ENCODE data around the gene TAMALIN. TPM values are rescaled to one million over a fixed set of nuclear protein-coding genes. Genes with fewer than 3 reads are reported as not detected.

The TAMALIN gene
- total RNA-seq = 10 to 100 TPM; 13.8 to 14.5 TPM

- POLR2A ChIA-PET = interaction anchor here (0.5 to 2.4 kb wide), 11 partner anchors 11 to 1471 kb away, joined by 4 to 10 read pairs (median 4); partner anchors contain the start of gene ATG101
- CTCF ChIA-PET = interaction anchor here (1.0 to 13.5 kb wide), 3 partner anchors 14 to 110 kb away, joined by 3 to 157 read pairs (median 11); no protein-coding TSS in a partner anchor
These were observed at the start of gene TAMALIN for GRCh38 chr12:52006726-52007157. TSS of gene TAMALIN (plus strand) at chr12:52006946. CDS start at chr12:52007020, 74 bp downstream.

- CTCF ChIA-PET = interaction anchor here (1.0 kb wide), 1 partner anchor 35 kb away, joined by 3 read pairs; no protein-coding TSS in a partner anchor
- POLR2A ChIA-PET = interaction anchor here (0.6 to 0.7 kb wide), 2 partner anchors 597 to 1597 kb away, joined by 4 to 6 read pairs; no protein-coding TSS in a partner anchor
These were observed 48.2 kb upstream of the TAMALIN start for GRCh38 chr12:51958542-51958941.

GRCh38 chr12:51959211-51959610 lies 47.5 kb upstream of the TAMALIN start:
- CTCF ChIA-PET = interaction anchor here (1.0 kb wide), 1 partner anchor 36 kb away, joined by 3 read pairs; no protein-coding TSS in a partner anchor
- POLR2A ChIA-PET = interaction anchor here (0.7 kb wide), 1 partner anchor 1596 kb away, joined by 6 read pairs; no protein-coding TSS in a partner anchor

GRCh38 chr12:51959921-51960320 lies 46.8 kb upstream of the TAMALIN start:
- ChIA-PET CTCF (no interaction called here), POLR2A (interaction anchor here (1.1 kb wide), 1 partner anchor 8 kb away, joined by 3 read pairs; the partner anchor contains the start of gene ACVR1B)

DNA sequence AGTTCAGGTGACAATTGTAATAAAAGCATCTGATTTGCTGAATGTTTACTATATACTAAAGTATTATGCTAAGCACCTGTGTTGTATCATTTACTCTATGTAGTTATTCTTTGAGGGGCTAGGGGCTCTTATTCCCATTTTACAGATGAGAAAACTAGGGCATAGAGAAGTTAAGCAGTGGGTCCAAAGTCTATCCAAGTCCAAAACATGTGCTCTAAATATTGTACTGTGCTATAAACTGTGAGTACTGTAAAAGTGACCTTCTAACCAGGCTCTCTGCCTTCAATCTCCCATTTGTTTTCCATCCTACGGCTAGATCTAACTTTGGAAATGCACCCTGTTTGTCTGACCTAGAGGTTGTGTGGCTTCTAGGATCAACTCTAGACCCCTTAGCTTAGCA lies 46.3 kb upstream of the TAMALIN start:
- POLR2A ChIA-PET = interaction anchor here (1.1 kb wide), 1 partner anchor 9 kb away, joined by 3 read pairs; the partner anchor contains the start of gene ACVR1B
- CTCF ChIA-PET = no interaction called here

- ChIA-PET POLR2A (interaction anchor here (1.1 kb wide), 1 partner anchor 9 kb away, joined by 3 read pairs; the partner anchor contains the start of gene ACVR1B), CTCF (interaction anchor here (1.7 kb wide), 1 partner anchor 38 kb away, joined by 6 read pairs; no protein-coding TSS in a partner anchor)
These were observed 45.9 kb upstream of the TAMALIN start for GRCh38 chr12:51960890-51961289.

GRCh38 chr12:51961834-51962233 lies 44.9 kb upstream of the TAMALIN start:
- POLR2A ChIA-PET = no interaction called here
- CTCF ChIA-PET = interaction anchor here (0.6 to 1.7 kb wide), 4 partner anchors 9 to 61 kb away, joined by 3 to 10 read pairs (median 4); partner anchors contain the start of gene ACVR1B

- POLR2A ChIA-PET = no interaction called here
- CTCF ChIA-PET = interaction anchor here (0.6 to 1.7 kb wide), 3 partner anchors 8 to 60 kb away, joined by 3 to 10 read pairs (median 6); no protein-coding TSS in a partner anchor
These were observed 44.0 kb upstream of the TAMALIN start for GRCh38 chr12:51962737-51963136.

DNA sequence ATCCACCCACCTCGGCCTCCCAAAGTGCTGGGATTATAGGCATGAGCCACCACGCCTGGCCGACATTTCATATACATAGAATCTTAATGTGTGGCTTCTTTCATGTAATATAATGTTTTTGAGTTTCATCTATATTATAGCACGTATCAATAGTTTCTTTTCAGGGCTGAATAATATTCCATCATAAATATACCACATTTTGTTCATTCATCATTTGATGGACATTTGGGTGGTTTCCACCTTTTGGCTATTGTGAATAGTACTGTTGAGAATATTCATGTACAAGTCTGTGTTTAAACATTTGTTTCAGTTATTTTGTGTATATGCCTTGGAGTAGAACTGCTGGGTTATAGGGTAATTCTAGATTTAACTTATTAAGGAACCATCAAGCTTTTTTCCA lies 43.3 kb upstream of the TAMALIN start:
- CTCF ChIA-PET = no interaction called here
- POLR2A ChIA-PET = no interaction called here

GRCh38 chr12:51969643-51970042 lies 37.1 kb upstream of the TAMALIN start:
- CTCF ChIA-PET = interaction anchor here (0.6 to 1.7 kb wide), 2 partner anchors 15 to 21 kb away, joined by 3 to 5 read pairs; no protein-coding TSS in a partner anchor

DNA sequence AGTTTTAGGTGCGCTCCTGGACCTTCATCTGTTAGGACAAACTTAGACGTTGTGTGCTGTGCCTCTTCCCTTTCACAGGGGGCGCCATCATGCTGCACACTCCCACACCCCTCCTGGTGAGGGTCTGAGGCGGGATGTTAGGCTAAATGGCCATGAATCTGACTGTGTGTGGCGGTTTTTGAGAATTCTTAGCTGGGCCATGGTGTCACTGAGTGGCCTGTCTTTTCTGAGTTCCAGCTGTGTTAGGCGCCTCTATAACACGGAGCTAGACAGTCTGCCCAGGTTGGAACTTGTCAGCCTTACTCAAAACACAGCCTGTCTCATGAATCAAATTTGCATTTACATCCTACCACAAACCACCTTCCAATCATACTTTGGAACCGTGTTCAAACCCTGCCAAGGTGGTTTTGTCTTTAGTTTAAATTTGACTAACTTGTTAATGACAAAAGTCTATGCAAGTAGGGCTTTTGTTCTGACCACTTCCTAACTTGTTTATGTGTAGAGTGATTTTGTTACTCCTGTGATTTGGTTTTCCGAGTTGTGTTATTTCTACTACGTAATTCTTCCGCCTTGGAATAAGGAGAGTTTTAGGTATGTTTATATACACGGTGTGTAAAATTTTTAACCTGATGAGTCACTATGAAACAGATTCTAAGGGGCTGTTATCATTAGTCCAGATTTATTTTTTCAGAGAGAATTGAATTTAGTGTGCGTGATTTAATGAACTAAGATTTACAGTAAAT lies 35.7 kb upstream of the TAMALIN start:
- POLR2A ChIA-PET = no interaction called here
- CTCF ChIA-PET = interaction anchor here (0.5 to 1.7 kb wide), 7 partner anchors 9 to 150 kb away, joined by 3 to 10 read pairs (median 4); no protein-coding TSS in a partner anchor

More at GRCh38 chr12:51969643-51970042, 37.1 kb upstream of the TAMALIN start:
- POLR2A ChIA-PET = no interaction called here

GRCh38 chr12:51971679-51972421 lies 34.9 kb upstream of the TAMALIN start:
- ChIA-PET CTCF (interaction anchor here (1.6 to 1.7 kb wide), 2 partner anchors 10 to 21 kb away, joined by 7 to 10 read pairs; no protein-coding TSS in a partner anchor), POLR2A (interaction anchor here (1.2 kb wide), 1 partner anchor 35 kb away, joined by 4 read pairs; the partner anchor contains the start of gene TAMALIN)

GRCh38 chr12:51972422-51972812 lies 34.3 kb upstream of the TAMALIN start:
- ChIA-PET CTCF (no interaction called here), POLR2A (interaction anchor here (1.2 kb wide), 1 partner anchor 34 kb away, joined by 4 read pairs; the partner anchor contains the start of gene TAMALIN)

- POLR2A ChIA-PET = interaction anchor here (1.2 kb wide), 1 partner anchor 34 kb away, joined by 4 read pairs; the partner anchor contains the start of gene TAMALIN
- CTCF ChIA-PET = no interaction called here
These were observed 33.9 kb upstream of the TAMALIN start for GRCh38 chr12:51972849-51973273.

- ChIA-PET POLR2A (no interaction called here), CTCF (no interaction called here)
These were observed 33.2 kb upstream of the TAMALIN start for GRCh38 chr12:51973560-51973959.

- ChIA-PET POLR2A (interaction anchor here (0.7 kb wide), 1 partner anchor 53 kb away, joined by 3 read pairs; no protein-coding TSS in a partner anchor), CTCF (interaction anchor here (0.8 to 1.3 kb wide), 2 partner anchors 39 to 46 kb away, joined by 3 to 5 read pairs; no protein-coding TSS in a partner anchor)
These were observed 32.1 kb upstream of the TAMALIN start for GRCh38 chr12:51974646-51975045.

- CTCF ChIA-PET = interaction anchor here (0.8 to 1.3 kb wide), 3 partner anchors 18 to 46 kb away, joined by 3 to 5 read pairs (median 3); no protein-coding TSS in a partner anchor
These were observed 31.6 kb upstream of the TAMALIN start for GRCh38 chr12:51975196-51975595.

DNA sequence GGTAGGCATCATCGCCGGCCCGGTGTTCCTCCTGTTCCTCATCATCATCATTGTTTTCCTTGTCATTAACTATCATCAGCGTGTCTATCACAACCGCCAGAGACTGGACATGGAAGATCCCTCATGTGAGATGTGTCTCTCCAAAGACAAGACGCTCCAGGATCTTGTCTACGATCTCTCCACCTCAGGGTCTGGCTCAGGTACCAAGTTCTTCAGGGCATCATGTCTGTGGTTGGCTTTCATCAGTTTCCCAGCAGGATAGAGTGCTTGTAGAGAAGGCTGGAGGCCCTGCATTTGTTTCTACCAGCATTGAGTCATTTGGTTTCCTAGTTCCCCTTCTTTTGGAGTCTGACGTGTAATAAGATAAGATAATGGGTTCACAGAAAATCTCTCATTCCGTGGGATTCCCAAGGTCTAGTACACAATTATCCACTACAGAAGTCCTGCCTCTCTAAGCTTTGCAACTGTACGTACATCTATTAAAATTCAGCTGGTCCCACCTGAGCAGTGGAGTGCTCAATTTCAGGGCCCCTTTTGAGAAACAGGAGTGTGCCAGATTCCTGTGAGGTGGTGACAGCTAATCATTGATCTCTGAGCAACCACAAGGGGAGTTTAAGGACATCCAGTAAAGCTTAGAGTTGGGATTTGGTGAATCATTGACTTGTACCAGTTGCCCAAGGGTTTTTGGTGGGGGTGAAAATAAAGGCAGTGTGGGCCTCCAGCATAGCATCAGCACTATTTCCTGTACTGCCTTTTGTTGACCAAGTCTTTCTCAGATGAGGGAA lies 30.2 kb upstream of the TAMALIN start:
- POLR2A ChIA-PET = no interaction called here
- CTCF ChIA-PET = interaction anchor here (0.7 to 1.3 kb wide), 3 partner anchors 17 to 97 kb away, joined by 3 to 5 read pairs (median 3); no protein-coding TSS in a partner anchor

More at GRCh38 chr12:51975196-51975595, 31.6 kb upstream of the TAMALIN start:
- POLR2A ChIA-PET = no interaction called here
